ENCODE data around the gene MEGF11.

GRCh38 chr15:66239514-66239913, 14.0 kb downstream of the MEGF11 start:
- TF ChIP-seq, protein P1, sequence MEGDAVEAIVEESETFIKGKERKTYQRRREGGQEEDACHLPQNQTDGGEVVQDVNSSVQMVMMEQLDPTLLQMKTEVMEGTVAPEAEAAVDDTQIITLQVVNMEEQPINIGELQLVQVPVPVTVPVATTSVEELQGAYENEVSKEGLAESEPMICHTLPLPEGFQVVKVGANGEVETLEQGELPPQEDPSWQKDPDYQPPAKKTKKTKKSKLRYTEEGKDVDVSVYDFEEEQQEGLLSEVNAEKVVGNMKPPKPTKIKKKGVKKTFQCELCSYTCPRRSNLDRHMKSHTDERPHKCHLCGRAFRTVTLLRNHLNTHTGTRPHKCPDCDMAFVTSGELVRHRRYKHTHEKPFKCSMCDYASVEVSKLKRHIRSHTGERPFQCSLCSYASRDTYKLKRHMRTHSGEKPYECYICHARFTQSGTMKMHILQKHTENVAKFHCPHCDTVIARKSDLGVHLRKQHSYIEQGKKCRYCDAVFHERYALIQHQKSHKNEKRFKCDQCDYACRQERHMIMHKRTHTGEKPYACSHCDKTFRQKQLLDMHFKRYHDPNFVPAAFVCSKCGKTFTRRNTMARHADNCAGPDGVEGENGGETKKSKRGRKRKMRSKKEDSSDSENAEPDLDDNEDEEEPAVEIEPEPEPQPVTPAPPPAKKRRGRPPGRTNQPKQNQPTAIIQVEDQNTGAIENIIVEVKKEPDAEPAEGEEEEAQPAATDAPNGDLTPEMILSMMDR (IDR thresholded peaks at IDR 0.05): no peak
- no peak for TF ChIP-seq POLR2A (IDR thresholded peaks at IDR 0.05)
